Endometrium (tissue), 2 donors: ENCODE results near the gene CRLF2.
"Not testable (repeated sequence)": the region's sequence is repeated elsewhere in the genome, so short reads cannot be mapped to it uniquely, and the experiment has no call there.

Experiments
- FAIRE-seq: peaks from 2 replicates; lab custom pipeline; 2012; peaks lifted over from hg19 to GRCh38; lab: Jason Lieb, UNC
- donor health status: control.
- donor health status: control.

CRLF2 gene

GRCh38 chrX:1167918-1168481 is 44.4 kb downstream of the CRLF2 start:
- no peak for FAIRE-seq

GRCh38 chrX:1167466-1167865 is 45.0 kb downstream of the CRLF2 start:
- FAIRE-seq = no peak

- FAIRE-seq = no peak
These were observed 46.8 kb downstream of the CRLF2 start for GRCh38 chrX:1165535-1166196.

- FAIRE-seq = no peak
These were observed 47.8 kb downstream of the CRLF2 start for GRCh38 chrX:1164322-1165288.

GRCh38 chrX:1163231-1163630 is 49.2 kb downstream of the CRLF2 start:
- no peak for FAIRE-seq

- FAIRE-seq = no peak
These were observed 50.1 kb downstream of the CRLF2 start for GRCh38 chrX:1162119-1162916.

- FAIRE-seq = no peak
These were observed 52.9 kb downstream of the CRLF2 start for GRCh38 chrX:1159548-1159947.

- not testable (repeated sequence) for FAIRE-seq
These were observed 55.6 kb downstream of the CRLF2 start for GRCh38 chrX:1156681-1157455.

GRCh38 chrX:1153940-1154339 is 58.5 kb downstream of the CRLF2 start:
- no peak for FAIRE-seq

GRCh38 chrX:1152090-1152489 is 60.4 kb downstream of the CRLF2 start:
- FAIRE-seq = no peak

GRCh38 chrX:1151378-1152077 is 60.9 kb downstream of the CRLF2 start:
- no peak for FAIRE-seq

- FAIRE-seq = no peak
These were observed 61.7 kb downstream of the CRLF2 start for GRCh38 chrX:1150569-1151347.

GRCh38 chrX:1147611-1148515 is 64.6 kb downstream of the CRLF2 start:
- no peak for FAIRE-seq

- FAIRE-seq = no peak
These were observed 68.2 kb downstream of the CRLF2 start for GRCh38 chrX:1144293-1144692.
